ENCODE data around the gene RELA. TPM values are rescaled to one million over a fixed set of nuclear protein-coding genes. Genes with fewer than 3 reads are reported as not detected.

The RELA gene
- total RNA-seq, 1 experiment from 2014 or later, result 35.1 TPM

- no peak for TF ChIP-seq ERG (CRISPR knock-in tag; IDR thresholded peaks at IDR 0.05)
- TF ChIP-seq ZNF263 (CRISPR knock-in tag; IDR thresholded peaks at IDR 0.05; ENCODE audit: low read depth), result no peak
- no peak for TF ChIP-seq RELA (CRISPR knock-in tag; IDR thresholded peaks at IDR 0.05; ENCODE audit: borderline replicate concordance)
- TF ChIP-seq ARID4B (CRISPR knock-in tag; IDR thresholded peaks at IDR 0.05; ENCODE audit: borderline replicate concordance), result no peak
- TF ChIP-seq USF1 (CRISPR knock-in tag; IDR thresholded peaks at IDR 0.05), result no peak
Measured at GRCh38 chr11:65624931-65625627, 37.6 kb downstream of the RELA start (continued).

GRCh38 chr11:65623852-65624616 is 38.7 kb downstream of the RELA start:
- no peaks in the 10 kb centered on the region for H3K4me1 Mint-ChIP-seq
- H3K4me3 Mint-ChIP-seq, result no peak overlapping the region
- TF ChIP-seq MYBL2 (CRISPR knock-in tag; IDR thresholded peaks at IDR 0.05), result no peak
- no peak for TF ChIP-seq IRF1 (CRISPR knock-in tag; IDR thresholded peaks at IDR 0.05)
- no peak for TF ChIP-seq TEAD4 (CRISPR knock-in tag; IDR thresholded peaks at IDR 0.05)
- no peak for TF ChIP-seq ARID4B (CRISPR knock-in tag; IDR thresholded peaks at IDR 0.05; ENCODE audit: borderline replicate concordance)
- no peak for TF ChIP-seq IRF2 (CRISPR knock-in tag; IDR thresholded peaks at IDR 0.05; ENCODE audit: borderline replicate concordance, low read depth)
- no peak for TF ChIP-seq ZNF512 (CRISPR knock-in tag; IDR thresholded peaks at IDR 0.05; ENCODE audit: borderline replicate concordance)
- no peak for TF ChIP-seq FOXP4 (CRISPR knock-in tag; IDR thresholded peaks at IDR 0.05)
- TF ChIP-seq ZNF219 (CRISPR knock-in tag; IDR thresholded peaks at IDR 0.05; ENCODE audit: borderline replicate concordance), result no peak
- TF ChIP-seq ZNF138 (CRISPR knock-in tag; conservative IDR thresholded peaks at IDR 0.05), result no peak
- no peak for TF ChIP-seq ZNF416 (CRISPR knock-in tag; IDR thresholded peaks at IDR 0.05)
- H3K27ac Mint-ChIP-seq, result no peak overlapping the region
- no peak for ATAC-seq
- POLR2A ChIA-PET, result interaction anchor here (0.6 kb wide), 1 partner anchor 23 kb away, joined by 3 read pairs; no protein-coding TSS in a partner anchor
- DNase-seq (ENCODE audit: low spot score), result no peak
- H3K9me3 Mint-ChIP-seq, result no peaks in the 10 kb centered on the region
- H3K36me3 Mint-ChIP-seq, result peaks cover 25% of the 10 kb centered on the region
- no peaks in the 10 kb centered on the region for H3K27me3 Mint-ChIP-seq (ENCODE audit: low read depth)
- CTCF ChIA-PET, result interaction anchor here (1.7 kb wide), 1 partner anchor 14 kb away, joined by 5 read pairs; the partner anchor contains the start of gene SIPA1

Measured in WTC11 (cell line).